GM10248 (cell line): ENCODE measurements around the gene METTL22.

ENCODE experiments used
- CTCF ChIA-PET: fragments of 300-600 bp; sonication (Branson Sonifier 250); formaldehyde crosslinking; extraction: SDS; loops from one replicate; lab custom pipeline; 2021; ENCODE audit warnings: antibody characterized with exemption; lab: Yijun Ruan, JAX
- POLR2A ChIA-PET: fragments of 350-650 bp; sonication (Branson Sonifier 250); formaldehyde crosslinking; extraction: SDS; loops from one replicate; lab custom pipeline; 2020; ENCODE audit warnings: antibody characterized with exemption; lab: Yijun Ruan, JAX
- DNase-seq: peaks from one replicate; pipeline ENCODE4 v3.0.0; 2012; ENCODE audit errors: extremely low spot score
- CTCF ChIP-seq: IDR thresholded peaks from 2 replicates; pipeline ENCODE4 v1.5.1; 2012; ENCODE audit warnings: mild to moderate bottlenecking, low read depth; ENCODE audit errors: extremely low read depth, missing control alignments, control extremely low read depth

The METTL22 gene

GRCh38 chr16:8655184-8655717 lies 33.8 kb downstream of the METTL22 start:
- TF ChIP-seq CTCF: peak; percentile 35
- peak; percentile 58 for DNase-seq
- POLR2A ChIA-PET: interaction anchor here (1.2 kb wide), 1 partner anchor 22 kb away, joined by 4 read pairs; no protein-coding TSS in a partner anchor
- CTCF ChIA-PET: interaction anchor here (1.3 to 2.2 kb wide), 6 partner anchors 9 to 225 kb away, joined by 3 to 9 read pairs (median 6); no protein-coding TSS in a partner anchor

- ChIA-PET POLR2A (no interaction called here), CTCF (interaction anchor here (0.6 to 2.2 kb wide), 8 partner anchors 11 to 224 kb away, joined by 3 to 9 read pairs (median 4); no protein-coding TSS in a partner anchor)
- TF ChIP-seq CTCF: no peak
- no peak for DNase-seq
Measured at GRCh38 chr16:8656376-8656775, 34.9 kb downstream of the METTL22 start.

GRCh38 chr16:8660841-8661301 lies 39.4 kb downstream of the METTL22 start:
- POLR2A ChIA-PET: no interaction called here
- CTCF ChIA-PET: interaction anchor here (0.6 to 3.8 kb wide), 13 partner anchors 8 to 348 kb away, joined by 3 to 33 read pairs (median 4); partner anchors contain the start of gene LITAFD
- DNase-seq: peak; percentile 60

GRCh38 chr16:8661703-8662102 lies 40.2 kb downstream of the METTL22 start:
- no peak for DNase-seq
- POLR2A ChIA-PET: no interaction called here
- CTCF ChIA-PET: interaction anchor here (0.6 to 3.8 kb wide), 8 partner anchors 9 to 477 kb away, joined by 3 to 33 read pairs (median 4); partner anchors contain the start of gene LITAFD
- TF ChIP-seq CTCF: no peak

More at GRCh38 chr16:8660841-8661301, 39.4 kb downstream of the METTL22 start:
- TF ChIP-seq CTCF: peak; percentile 76

GRCh38 chr16:8663192-8664089 lies 41.9 kb downstream of the METTL22 start:
- POLR2A ChIA-PET: no interaction called here
- no peak for TF ChIP-seq CTCF
- DNase-seq: no peak
- CTCF ChIA-PET: interaction anchor here (0.7 to 3.2 kb wide), 7 partner anchors 9 to 221 kb away, joined by 3 to 13 read pairs (median 4); no protein-coding TSS in a partner anchor

- ChIA-PET CTCF (interaction anchor here (1.1 to 3.2 kb wide), 4 partner anchors 9 to 343 kb away, joined by 3 to 13 read pairs (median 6); partner anchors contain the start of gene ABAT), POLR2A (no interaction called here)
- no peak for TF ChIP-seq CTCF
- DNase-seq: no peak
Measured at GRCh38 chr16:8665529-8665928, 44.0 kb downstream of the METTL22 start.
